Measurements from ENCODE around the gene DCHS2. TPM values are rescaled to one million over a fixed set of nuclear protein-coding genes. Genes with fewer than 3 reads are reported as not detected.

Gene DCHS2
- total RNA-seq, 6 donors from 2014 or later, result 0.20 to 1.1 (median 0.80) TPM; not detected in 2

GRCh38 chr4:154416190-154416547 lies 75.4 kb downstream of the DCHS2 start:
- H3K4me1 ChIP-seq, result peaks cover 0 to 10% (median 4%) of the 10 kb centered on the region in 4 donors
- H3K27me3 ChIP-seq, result no peaks in the 10 kb centered on the region
- DNase-seq (peak in 1 of 2 donors; percentile 5), ATAC-seq (ENCODE audit: low FRiP score in 2 of 2) (peak in 1 of 2 donors; percentile 51)
- whole genome bisulfite sequencing, 2 donors, result 8% methylated on average over 10 of the region's 10 CpGs
- no peak overlapping the region for H3K27ac ChIP-seq
- peak overlapping the region in 3 of 4 donors; percentile 37 to 46 (median 41) for H3K4me3 ChIP-seq
- H3K36me3 ChIP-seq, result no peaks in the 10 kb centered on the region
- no peaks in the 10 kb centered on the region for H3K9me3 ChIP-seq
- TF ChIP-seq, protein P1, sequence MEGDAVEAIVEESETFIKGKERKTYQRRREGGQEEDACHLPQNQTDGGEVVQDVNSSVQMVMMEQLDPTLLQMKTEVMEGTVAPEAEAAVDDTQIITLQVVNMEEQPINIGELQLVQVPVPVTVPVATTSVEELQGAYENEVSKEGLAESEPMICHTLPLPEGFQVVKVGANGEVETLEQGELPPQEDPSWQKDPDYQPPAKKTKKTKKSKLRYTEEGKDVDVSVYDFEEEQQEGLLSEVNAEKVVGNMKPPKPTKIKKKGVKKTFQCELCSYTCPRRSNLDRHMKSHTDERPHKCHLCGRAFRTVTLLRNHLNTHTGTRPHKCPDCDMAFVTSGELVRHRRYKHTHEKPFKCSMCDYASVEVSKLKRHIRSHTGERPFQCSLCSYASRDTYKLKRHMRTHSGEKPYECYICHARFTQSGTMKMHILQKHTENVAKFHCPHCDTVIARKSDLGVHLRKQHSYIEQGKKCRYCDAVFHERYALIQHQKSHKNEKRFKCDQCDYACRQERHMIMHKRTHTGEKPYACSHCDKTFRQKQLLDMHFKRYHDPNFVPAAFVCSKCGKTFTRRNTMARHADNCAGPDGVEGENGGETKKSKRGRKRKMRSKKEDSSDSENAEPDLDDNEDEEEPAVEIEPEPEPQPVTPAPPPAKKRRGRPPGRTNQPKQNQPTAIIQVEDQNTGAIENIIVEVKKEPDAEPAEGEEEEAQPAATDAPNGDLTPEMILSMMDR (IDR thresholded peaks at IDR 0.05), result no peak
- TF ChIP-seq POLR2A (IDR thresholded peaks at IDR 0.05) (no peak), EP300 (IDR thresholded peaks at IDR 0.05) (no peak), POLR2AphosphoS5 (IDR thresholded peaks at IDR 0.05) (no peak)

DNA sequence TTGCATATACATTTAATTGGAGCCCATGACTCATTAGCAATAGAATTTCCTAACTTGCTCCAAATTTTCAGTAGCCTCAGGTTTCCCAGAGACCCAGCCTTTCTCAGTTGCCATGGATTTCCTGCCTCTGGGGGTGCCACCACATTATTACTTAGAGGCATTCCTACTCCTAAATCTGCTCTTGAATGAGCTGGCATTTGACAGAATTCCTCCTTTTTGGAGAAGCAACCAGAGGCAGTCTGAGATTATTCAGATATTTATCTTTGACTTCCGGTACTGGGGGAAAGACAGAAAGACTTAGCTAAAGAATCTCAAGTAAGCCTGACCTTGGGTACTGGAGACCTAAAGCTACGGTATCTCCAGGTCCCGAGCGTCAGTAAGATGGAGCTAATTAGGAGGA lies 76.3 kb downstream of the DCHS2 start:
- peaks cover 0 to 10% (median 4%) of the 10 kb centered on the region in 4 donors for H3K4me1 ChIP-seq
- no peaks in the 10 kb centered on the region for H3K27me3 ChIP-seq
- ATAC-seq (ENCODE audit: low FRiP score in 2 of 2) (no peak), DNase-seq (no peak)
- H3K4me3 ChIP-seq, result no peak overlapping the region
- 58 to 83% methylated on average over 4 of the region's 4 CpGs for WGBS, 2 donors
- no peak overlapping the region for H3K27ac ChIP-seq
- H3K36me3 ChIP-seq, result no peaks in the 10 kb centered on the region
- H3K9me3 ChIP-seq, result no peaks in the 10 kb centered on the region
- TF ChIP-seq, protein P1 (IDR thresholded peaks at IDR 0.05), result no peak
- no peak for TF ChIP-seq POLR2A (IDR thresholded peaks at IDR 0.05)
- no peak for TF ChIP-seq POLR2AphosphoS5 (IDR thresholded peaks at IDR 0.05)
- no peak for TF ChIP-seq EP300 (IDR thresholded peaks at IDR 0.05)

- no peaks in the 10 kb centered on the region for H3K27me3 ChIP-seq
- H3K4me3 ChIP-seq, result no peak overlapping the region
- DNase-seq (no peak), ATAC-seq (ENCODE audit: low FRiP score in 2 of 2) (peak in 1 of 2 donors; percentile 31)
- H3K4me1 ChIP-seq, result peaks cover 0 to 10% (median 4%) of the 10 kb centered on the region in 4 donors
- H3K36me3 ChIP-seq, result no peaks in the 10 kb centered on the region
- no peak overlapping the region for H3K27ac ChIP-seq
- no peaks in the 10 kb centered on the region for H3K9me3 ChIP-seq
- no peak for TF ChIP-seq POLR2A (IDR thresholded peaks at IDR 0.05)
- no peak for TF ChIP-seq EP300 (IDR thresholded peaks at IDR 0.05)
- TF ChIP-seq, protein P1 (IDR thresholded peaks at IDR 0.05), result no peak
- no peak for TF ChIP-seq POLR2AphosphoS5 (IDR thresholded peaks at IDR 0.05)
- 88 to 92% methylated on average over 3 of the region's 3 CpGs for WGBS, 2 donors
Measured at GRCh38 chr4:154414796-154415195, 76.8 kb downstream of the DCHS2 start.

GRCh38 chr4:154414371-154414770 lies 77.2 kb downstream of the DCHS2 start:
- Histone ChIP-seq H3K9me3 (no peaks in the 10 kb centered on the region), H3K27ac (no peak overlapping the region), H3K4me3 (no peak overlapping the region), H3K36me3 (no peaks in the 10 kb centered on the region), H3K4me1 (peaks cover 0 to 10% (median 4%) of the 10 kb centered on the region in 4 donors), H3K27me3 (no peaks in the 10 kb centered on the region)
- DNase-seq, result no peak
- no peak for ATAC-seq (ENCODE audit: low FRiP score in 2 of 2)
- WGBS, 2 donors, result 74% methylated on average over 2 of the region's 2 CpGs
- TF ChIP-seq EP300 (IDR thresholded peaks at IDR 0.05), result no peak
- TF ChIP-seq POLR2AphosphoS5 (IDR thresholded peaks at IDR 0.05), result no peak
- TF ChIP-seq, protein P1 (IDR thresholded peaks at IDR 0.05), result no peak
- no peak for TF ChIP-seq POLR2A (IDR thresholded peaks at IDR 0.05)

DNA sequence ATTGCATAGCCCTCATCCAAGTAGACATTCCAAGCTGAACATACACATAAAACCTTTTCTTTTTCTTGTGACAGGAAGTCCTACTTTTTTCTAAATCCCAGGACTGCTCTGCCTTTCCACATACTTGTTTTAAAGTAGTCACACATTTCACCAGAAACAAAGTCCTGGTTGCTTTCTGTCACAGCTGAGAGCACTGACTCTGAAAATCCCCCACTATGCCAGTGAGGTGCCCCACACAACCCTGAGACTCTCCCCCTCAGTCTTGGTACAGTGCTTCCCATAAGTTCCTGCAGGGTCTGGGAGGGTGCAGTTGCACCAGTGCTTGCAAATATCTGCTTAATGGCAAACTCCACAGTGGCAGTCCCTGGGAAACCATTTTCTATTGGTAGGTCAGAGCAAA lies 84.2 kb downstream of the DCHS2 start:
- TF ChIP-seq, protein P1 (IDR thresholded peaks at IDR 0.05), result no peak
- TF ChIP-seq POLR2AphosphoS5 (IDR thresholded peaks at IDR 0.05), result no peak
- no peak for TF ChIP-seq POLR2A (IDR thresholded peaks at IDR 0.05)
- TF ChIP-seq EP300 (IDR thresholded peaks at IDR 0.05), result no peak
- ATAC-seq (ENCODE audit: low FRiP score in 2 of 2), result no peak

More for the DNA sequence above, 84.2 kb downstream of the DCHS2 start:
- Histone ChIP-seq H3K4me1 (no peaks in the 10 kb centered on the region), H3K4me3 (no peak overlapping the region), H3K36me3 (no peaks in the 10 kb centered on the region), H3K27ac (no peak overlapping the region), H3K9me3 (no peaks in the 10 kb centered on the region), H3K27me3 (no peaks in the 10 kb centered on the region)
- DNase-seq, result no peak
